Measurements from ENCODE around the gene TANK. TPM values are rescaled to one million over a fixed set of nuclear protein-coding genes. Genes with fewer than 3 reads are reported as not detected.
"Not testable (repeated sequence)": the region's sequence is repeated elsewhere in the genome, so short reads cannot be mapped to it uniquely, and the experiment has no call there.

The TANK gene
- total RNA-seq, 1 experiment from 2014 or later = 295 TPM

DNA sequence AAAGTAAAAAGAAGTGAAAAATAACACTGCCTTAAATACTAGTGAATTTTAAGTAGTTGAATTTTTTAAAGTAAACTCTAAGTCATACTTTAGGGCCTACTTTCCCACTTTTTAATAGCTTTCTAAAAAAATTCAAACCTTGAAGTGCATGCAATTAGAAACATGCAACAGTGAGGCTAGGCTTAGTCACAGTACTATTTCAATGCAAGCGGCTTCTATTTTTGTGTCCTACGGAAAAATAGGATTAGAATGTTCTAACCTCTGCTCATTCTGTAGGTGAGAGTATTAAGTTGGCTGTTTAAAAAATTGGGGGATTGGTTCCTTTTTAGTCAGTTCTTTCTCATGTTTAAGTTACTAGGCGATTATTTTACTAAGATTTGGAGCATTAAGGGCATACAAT, 108.9 kb downstream of the TANK start:
- H3K4me2 ChIP-seq (ENCODE audit: low read depth, low read length, poor library complexity, severe bottlenecking) = no peak overlapping the region
- no peak overlapping the region for H3K4me3 ChIP-seq (ENCODE audit: low read length)
- no peak overlapping the region for H3K27ac ChIP-seq (ENCODE audit: low read length)
- no peak overlapping the region for H3K9ac ChIP-seq (ENCODE audit: low read length)
- H4K20me1 ChIP-seq (ENCODE audit: insufficient read depth, low read depth, low read length) = no peaks in the 10 kb centered on the region
- DNase-seq = peak; percentile 28
- peaks cover 12% of the 10 kb centered on the region for H3K4me1 ChIP-seq (ENCODE audit: low read length)
- no peaks in the 10 kb centered on the region for H3K79me2 ChIP-seq (ENCODE audit: low read length)
- no peaks in the 10 kb centered on the region for H3K9me3 ChIP-seq (ENCODE audit: low read length)
- H3K36me3 ChIP-seq (ENCODE audit: insufficient read depth, low read length) = no peaks in the 10 kb centered on the region
- no peaks in the 10 kb centered on the region for H3K9me2 ChIP-seq (replicated peaks; ENCODE audit: insufficient read depth, low read length)
- H3K27me3 ChIP-seq (ENCODE audit: low read length) = no peaks in the 10 kb centered on the region
- no peak overlapping the region for H2AFZ ChIP-seq (ENCODE audit: low read length)

GRCh38 chr2:161273038-161273760, 113.0 kb downstream of the TANK start:
- H3K9me3 ChIP-seq (ENCODE audit: low read length) = no peaks in the 10 kb centered on the region
- H3K4me2 ChIP-seq (ENCODE audit: low read depth, low read length, poor library complexity, severe bottlenecking) = no peak overlapping the region
- H4K20me1 ChIP-seq (ENCODE audit: insufficient read depth, low read depth, low read length) = no peaks in the 10 kb centered on the region
- H3K4me3 ChIP-seq (ENCODE audit: low read length) = no peak overlapping the region
- H3K9me2 ChIP-seq (replicated peaks; ENCODE audit: insufficient read depth, low read length) = no peaks in the 10 kb centered on the region
- peaks cover 12% of the 10 kb centered on the region for H3K4me1 ChIP-seq (ENCODE audit: low read length)
- H2AFZ ChIP-seq (ENCODE audit: low read length) = no peak overlapping the region
- H3K27me3 ChIP-seq (ENCODE audit: low read length) = no peaks in the 10 kb centered on the region
- no peaks in the 10 kb centered on the region for H3K79me2 ChIP-seq (ENCODE audit: low read length)
- H3K9ac ChIP-seq (ENCODE audit: low read length) = no peak overlapping the region
- peak; percentile 92 for DNase-seq
- no peaks in the 10 kb centered on the region for H3K36me3 ChIP-seq (ENCODE audit: insufficient read depth, low read length)
- no peak overlapping the region for H3K27ac ChIP-seq (ENCODE audit: low read length)

- H3K36me3 ChIP-seq (ENCODE audit: insufficient read depth, low read length); H3K27me3 ChIP-seq (ENCODE audit: low read length); H4K20me1 ChIP-seq (ENCODE audit: insufficient read depth, low read depth, low read length); H2AFZ ChIP-seq (ENCODE audit: low read length); H3K4me2 ChIP-seq (ENCODE audit: low read depth, low read length, poor library complexity, severe bottlenecking); H3K9me3 ChIP-seq (ENCODE audit: low read length); H3K4me1 ChIP-seq (ENCODE audit: low read length); H3K4me3 ChIP-seq (ENCODE audit: low read length); H3K9ac ChIP-seq (ENCODE audit: low read length); H3K79me2 ChIP-seq (ENCODE audit: low read length); H3K9me2 ChIP-seq (replicated peaks; ENCODE audit: insufficient read depth, low read length); H3K27ac ChIP-seq (ENCODE audit: low read length): not testable (repeated sequence)
- DNase-seq = peak; percentile 73
Measured at GRCh38 chr2:161278564-161279229, 118.5 kb downstream of the TANK start.

- H2AFZ ChIP-seq (ENCODE audit: low read length); H3K36me3 ChIP-seq (ENCODE audit: insufficient read depth, low read length); H3K79me2 ChIP-seq (ENCODE audit: low read length); H3K9me3 ChIP-seq (ENCODE audit: low read length); H3K9me2 ChIP-seq (replicated peaks; ENCODE audit: insufficient read depth, low read length); H3K27me3 ChIP-seq (ENCODE audit: low read length); H3K27ac ChIP-seq (ENCODE audit: low read length); H4K20me1 ChIP-seq (ENCODE audit: insufficient read depth, low read depth, low read length); H3K4me3 ChIP-seq (ENCODE audit: low read length); H3K4me2 ChIP-seq (ENCODE audit: low read depth, low read length, poor library complexity, severe bottlenecking); H3K9ac ChIP-seq (ENCODE audit: low read length); H3K4me1 ChIP-seq (ENCODE audit: low read length); DNase-seq: not testable (repeated sequence)
Measured at GRCh38 chr2:161279230-161279815, 119.1 kb downstream of the TANK start.

GRCh38 chr2:161280906-161281323, 120.7 kb downstream of the TANK start:
- peak; percentile 56 for DNase-seq
- H3K79me2 ChIP-seq (ENCODE audit: low read length); H3K9me2 ChIP-seq (replicated peaks; ENCODE audit: insufficient read depth, low read length); H3K27me3 ChIP-seq (ENCODE audit: low read length); H4K20me1 ChIP-seq (ENCODE audit: insufficient read depth, low read depth, low read length); H3K4me1 ChIP-seq (ENCODE audit: low read length); H2AFZ ChIP-seq (ENCODE audit: low read length); H3K36me3 ChIP-seq (ENCODE audit: insufficient read depth, low read length); H3K4me3 ChIP-seq (ENCODE audit: low read length); H3K27ac ChIP-seq (ENCODE audit: low read length); H3K9ac ChIP-seq (ENCODE audit: low read length); H3K4me2 ChIP-seq (ENCODE audit: low read depth, low read length, poor library complexity, severe bottlenecking); H3K9me3 ChIP-seq (ENCODE audit: low read length): not testable (repeated sequence)

- H3K9ac ChIP-seq (ENCODE audit: low read length); H3K27me3 ChIP-seq (ENCODE audit: low read length); H4K20me1 ChIP-seq (ENCODE audit: insufficient read depth, low read depth, low read length); H3K79me2 ChIP-seq (ENCODE audit: low read length); DNase-seq; H3K9me3 ChIP-seq (ENCODE audit: low read length); H3K4me3 ChIP-seq (ENCODE audit: low read length); H3K36me3 ChIP-seq (ENCODE audit: insufficient read depth, low read length); H3K9me2 ChIP-seq (replicated peaks; ENCODE audit: insufficient read depth, low read length); H3K4me2 ChIP-seq (ENCODE audit: low read depth, low read length, poor library complexity, severe bottlenecking); H2AFZ ChIP-seq (ENCODE audit: low read length); H3K4me1 ChIP-seq (ENCODE audit: low read length); H3K27ac ChIP-seq (ENCODE audit: low read length): not testable (repeated sequence)
Measured at GRCh38 chr2:161281615-161282310, 121.5 kb downstream of the TANK start.

- H3K36me3 ChIP-seq (ENCODE audit: insufficient read depth, low read length); H3K4me3 ChIP-seq (ENCODE audit: low read length); H3K79me2 ChIP-seq (ENCODE audit: low read length); H3K9ac ChIP-seq (ENCODE audit: low read length); H3K9me3 ChIP-seq (ENCODE audit: low read length); H3K4me1 ChIP-seq (ENCODE audit: low read length); H2AFZ ChIP-seq (ENCODE audit: low read length); H3K4me2 ChIP-seq (ENCODE audit: low read depth, low read length, poor library complexity, severe bottlenecking); H3K9me2 ChIP-seq (replicated peaks; ENCODE audit: insufficient read depth, low read length); H3K27me3 ChIP-seq (ENCODE audit: low read length); DNase-seq; H4K20me1 ChIP-seq (ENCODE audit: insufficient read depth, low read depth, low read length); H3K27ac ChIP-seq (ENCODE audit: low read length): not testable (repeated sequence)
Measured at GRCh38 chr2:161282311-161282644, 122.0 kb downstream of the TANK start.

GRCh38 chr2:161283926-161284325, 123.7 kb downstream of the TANK start:
- no peaks in the 10 kb centered on the region for H3K9me3 ChIP-seq (ENCODE audit: low read length)
- H3K4me3 ChIP-seq (ENCODE audit: low read length) = no peak overlapping the region
- no peaks in the 10 kb centered on the region for H3K4me1 ChIP-seq (ENCODE audit: low read length)
- H3K4me2 ChIP-seq (ENCODE audit: low read depth, low read length, poor library complexity, severe bottlenecking) = no peak overlapping the region
- no peaks in the 10 kb centered on the region for H4K20me1 ChIP-seq (ENCODE audit: insufficient read depth, low read depth, low read length)
- H3K79me2 ChIP-seq (ENCODE audit: low read length) = no peaks in the 10 kb centered on the region
- H3K9ac ChIP-seq (ENCODE audit: low read length) = no peak overlapping the region
- H2AFZ ChIP-seq (ENCODE audit: low read length) = no peak overlapping the region
- H3K27ac ChIP-seq (ENCODE audit: low read length) = no peak overlapping the region
- no peaks in the 10 kb centered on the region for H3K36me3 ChIP-seq (ENCODE audit: insufficient read depth, low read length)
- no peak for DNase-seq
- H3K27me3 ChIP-seq (ENCODE audit: low read length) = no peaks in the 10 kb centered on the region
- no peaks in the 10 kb centered on the region for H3K9me2 ChIP-seq (replicated peaks; ENCODE audit: insufficient read depth, low read length)

Measured in Karpas-422 (cell line).